K562 (cell line): ENCODE measurements around the gene ALG5.

Experiments
- CC2D1A ChIP-seq: fragments of 450-650 bp; IDR thresholded peaks from 2 replicates; pipeline ENCODE4 v1.6.1; 2017; ENCODE audit warnings: mild to moderate bottlenecking
- FOXK1 ChIP-seq: sonication (generic); formaldehyde crosslinking; IDR thresholded peaks from 2 replicates; pipeline ENCODE4 v1.8.0; 2022; ENCODE audit warnings: missing genetic modification reagents, mild to moderate bottlenecking, borderline replicate concordance
- MIER1 ChIP-seq: fragments of 450-650 bp; IDR thresholded peaks from 2 replicates; pipeline ENCODE4 v1.6.1; 2016; ENCODE audit warnings: antibody characterized with exemption, mild to moderate bottlenecking, low read depth
- SIN3B ChIP-seq: fragments of 450-650 bp; IDR thresholded peaks from 2 replicates; pipeline ENCODE4 v1.6.1; 2017; ENCODE audit warnings: low read depth, mild to moderate bottlenecking, moderate library complexity

DNA sequence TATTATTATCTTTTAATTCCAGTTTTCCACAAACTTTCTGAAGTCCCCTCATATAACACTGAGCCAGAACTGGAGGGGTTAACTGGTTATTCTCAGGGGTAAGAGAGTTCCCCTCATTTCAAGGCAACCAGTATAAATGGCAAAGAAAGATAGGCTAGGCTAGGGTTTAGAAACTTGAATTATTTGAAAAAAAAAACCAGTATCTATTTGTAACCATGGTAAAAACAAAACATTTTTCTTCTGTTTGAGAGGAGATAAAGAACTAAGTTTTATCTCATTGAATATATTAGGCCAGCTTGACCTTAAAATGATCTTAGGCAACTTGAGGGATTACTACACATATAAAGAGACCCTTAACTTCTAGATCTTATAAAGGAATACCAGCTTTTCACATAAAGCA lies 40.8 kb upstream of the ALG5 start:
- TF ChIP-seq FOXK1 (no peak), CC2D1A (no peak), MIER1 (no peak), SIN3B (no peak)
